HFFc6 (cell line): Measurements from ENCODE around the gene TXNRD1. TPM values are rescaled to one million over a fixed set of nuclear protein-coding genes. Genes with fewer than 3 reads are reported as not detected.
"Not testable (repeated sequence)": the region's sequence is repeated elsewhere in the genome, so short reads cannot be mapped to it uniquely, and the experiment has no call there.

Source experiments
- DNase-seq: peaks from one replicate; pipeline ENCODE4 v3.0.0-alpha.2; 2018
- H3K27ac Mint-ChIP-seq: 2 replicates; pipeline ENCODE4 v1.8.0; 2020; ENCODE audit warnings: mild to moderate bottlenecking, mixed read lengths
- H3K27me3 Mint-ChIP-seq: 2 replicates; pipeline ENCODE4 v1.8.0; 2021; ENCODE audit warnings: mild to moderate bottlenecking, moderate library complexity, mixed read lengths; ENCODE audit not compliant: insufficient read depth
- H3K36me3 Mint-ChIP-seq: 2 replicates; pipeline ENCODE4 v1.8.0; 2021; ENCODE audit warnings: low read depth, mixed read lengths
- H3K4me1 Mint-ChIP-seq: 2 replicates; pipeline ENCODE4 v1.8.0; 2020; ENCODE audit warnings: low read depth, mixed read lengths
- H3K4me3 Mint-ChIP-seq: 2 replicates; pipeline ENCODE4 v1.8.0; 2020; ENCODE audit warnings: mild to moderate bottlenecking, moderate library complexity, mixed read lengths
- H3K9me3 Mint-ChIP-seq: 2 replicates; pipeline ENCODE4 v1.8.0; 2020; ENCODE audit warnings: mild to moderate bottlenecking, mixed read lengths
- CTCF ChIP-seq: fragments of 200-600 bp; sonication (generic); IDR thresholded peaks from 2 replicates; pipeline ENCODE4 v1.5.0; 2021; ENCODE audit warnings: antibody characterized with exemption, mild to moderate bottlenecking
- total RNA-seq, 6 experiments: library from RNA; stranded (reverse); fragmentation: NEBNext Ultra II Directional; extraction: Animal tissue kit (Norgen Biotek cat#: 25700); gene quantifications; 2 replicates in 1 of 6; 3 replicates in 5 of 6; pipeline ENCODE4 v1.2.3, GENCODE V29; 2021

TXNRD1 gene
- total RNA-seq, 6 experiments from 2014 or later = 468 to 851 (median 784) TPM

- peaks cover 73% of the 10 kb centered on the region for H3K36me3 Mint-ChIP-seq
- no peak overlapping the region for H3K4me3 Mint-ChIP-seq
- peaks cover 13% of the 10 kb centered on the region for H3K9me3 Mint-ChIP-seq
- DNase-seq = no peak
- peaks cover 34% of the 10 kb centered on the region for H3K27me3 Mint-ChIP-seq
- no peak for TF ChIP-seq CTCF
- H3K27ac Mint-ChIP-seq = peak overlapping the region; percentile 33; the same call in 1 of the 2 replicates
- H3K4me1 Mint-ChIP-seq = peaks cover 28% of the 10 kb centered on the region
These were observed 105.0 kb downstream of the TXNRD1 start for GRCh38 chr12:104320627-104321024.

GRCh38 chr12:104321949-104322348, 106.4 kb downstream of the TXNRD1 start:
- Mint-ChIP-seq H3K36me3 (peaks cover 65% of the 10 kb centered on the region), H3K9me3 (peaks cover 13% of the 10 kb centered on the region), H3K4me3 (peak overlapping the region; percentile 15; the same call in 1 of the 2 replicates), H3K27me3 (peaks cover 39% of the 10 kb centered on the region), H3K4me1 (peaks cover 25% of the 10 kb centered on the region), H3K27ac (peak overlapping the region; percentile 76)
- no peak for TF ChIP-seq CTCF
- no peak for DNase-seq

GRCh38 chr12:104322533-104322932, 107.0 kb downstream of the TXNRD1 start:
- H3K27ac Mint-ChIP-seq = peak overlapping the region; percentile 76
- DNase-seq, H3K4me3 Mint-ChIP-seq: not testable (repeated sequence)
- H3K4me1 Mint-ChIP-seq = peaks cover 29% of the 10 kb centered on the region
- H3K27me3 Mint-ChIP-seq = peaks cover 45% of the 10 kb centered on the region
- H3K9me3 Mint-ChIP-seq = peaks cover 13% of the 10 kb centered on the region
- H3K36me3 Mint-ChIP-seq = peaks cover 68% of the 10 kb centered on the region

- H3K9me3 Mint-ChIP-seq = peaks cover 13% of the 10 kb centered on the region
- H3K4me1 Mint-ChIP-seq = peaks cover 29% of the 10 kb centered on the region
- peak overlapping the region; percentile 34; the same call in 1 of the 2 replicates for H3K4me3 Mint-ChIP-seq
- no peak for DNase-seq
- peaks cover 61% of the 10 kb centered on the region for H3K36me3 Mint-ChIP-seq
- peak overlapping the region; percentile 54 for H3K27ac Mint-ChIP-seq
- peaks cover 53% of the 10 kb centered on the region for H3K27me3 Mint-ChIP-seq
- no peak for TF ChIP-seq CTCF
These were observed 108.3 kb downstream of the TXNRD1 start for GRCh38 chr12:104323899-104324298.

- peaks cover 43% of the 10 kb centered on the region for H3K27me3 Mint-ChIP-seq
- H3K4me3 Mint-ChIP-seq, H3K9me3 Mint-ChIP-seq, H3K27ac Mint-ChIP-seq, DNase-seq: not testable (repeated sequence)
- H3K36me3 Mint-ChIP-seq = peaks cover 49% of the 10 kb centered on the region
- peaks cover 14% of the 10 kb centered on the region; the same call in 1 of the 2 replicates for H3K4me1 Mint-ChIP-seq
These were observed 112.7 kb downstream of the TXNRD1 start for GRCh38 chr12:104328278-104328677.

GRCh38 chr12:104328790-104329189, 113.2 kb downstream of the TXNRD1 start:
- Mint-ChIP-seq H3K27me3 (peaks cover 44% of the 10 kb centered on the region), H3K36me3 (peaks cover 51% of the 10 kb centered on the region), H3K4me1 (peaks cover 18% of the 10 kb centered on the region), H3K27ac (peak overlapping the region; percentile 49), H3K4me3 (0 out of 2 replicates have a peak overlapping the region, but pooled peaks have one; percentile 17), H3K9me3 (peaks cover 3% of the 10 kb centered on the region; the same call in 1 of the 2 replicates)
- no peak for TF ChIP-seq CTCF
- DNase-seq = no peak
